Measurements from ENCODE around the gene RNF225. TPM values are rescaled to one million over a fixed set of nuclear protein-coding genes. Genes with fewer than 3 reads are reported as not detected.
"Not testable (repeated sequence)": the region's sequence is repeated elsewhere in the genome, so short reads cannot be mapped to it uniquely, and the experiment has no call there.

RNF225 gene
- total RNA-seq, 2 experiments from 2014 or later = 0.32 TPM; not detected in 1

GRCh38 chr19:58368561-58369360 lies 26.7 kb upstream of the RNF225 start:
- H3K9me3 Mint-ChIP-seq = no peaks in the 10 kb centered on the region
- H3K36me3 Mint-ChIP-seq (ENCODE audit: low read depth) = no peaks in the 10 kb centered on the region
- intact Hi-C loops (cut with micrococcal nuclease) = no loop called here
- H3K27me3 Mint-ChIP-seq (ENCODE audit: low read depth) = no peaks in the 10 kb centered on the region
- no peaks in the 10 kb centered on the region for H3K4me1 Mint-ChIP-seq (ENCODE audit: low read depth)
- H3K4me3 Mint-ChIP-seq = no peak overlapping the region
- CTCF ChIA-PET = no interaction called here
- DNase-seq = no peak
- H3K27ac Mint-ChIP-seq = no peak overlapping the region

DNA sequence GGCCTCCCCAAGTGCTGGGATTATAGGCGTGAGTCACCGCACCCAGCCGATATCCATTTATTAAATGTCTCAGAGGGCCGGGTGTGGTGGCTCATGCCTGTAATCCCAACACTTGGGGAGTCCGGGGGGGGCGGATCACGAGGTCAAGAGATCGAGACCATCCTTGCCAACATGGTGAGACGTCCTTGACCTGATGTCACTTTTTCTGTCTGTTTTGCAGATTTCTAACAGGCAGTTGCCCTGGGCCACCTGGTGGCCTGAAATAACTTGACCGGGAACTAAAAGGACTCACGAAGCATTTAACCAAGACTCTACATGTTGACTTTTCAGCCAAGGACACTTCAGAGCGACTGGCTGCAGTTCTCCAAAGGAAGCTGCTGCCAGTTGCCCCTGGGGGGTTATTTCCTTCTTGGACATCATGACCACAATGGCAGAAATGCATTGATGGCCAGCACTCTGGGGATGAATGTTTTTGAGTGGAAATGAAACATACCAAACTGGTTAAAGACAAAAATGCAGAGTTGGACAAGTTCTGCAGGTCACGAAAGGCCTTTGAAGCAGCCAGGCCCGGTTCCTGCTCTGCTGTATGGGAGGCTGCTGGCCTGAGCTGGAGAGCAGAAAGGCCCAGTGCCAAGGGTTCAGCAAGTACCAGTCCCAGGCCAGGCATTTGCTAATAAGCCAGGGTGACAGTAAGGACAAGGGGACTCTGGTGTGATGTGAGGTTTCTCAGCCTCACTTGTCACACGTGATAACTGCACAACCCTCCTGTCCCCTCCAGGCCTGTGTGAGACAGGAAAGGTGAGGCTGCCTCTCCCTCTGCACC lies 22.9 kb upstream of the RNF225 start:
- H3K36me3 Mint-ChIP-seq (ENCODE audit: low read depth) = no peaks in the 10 kb centered on the region
- no peaks in the 10 kb centered on the region for H3K27me3 Mint-ChIP-seq (ENCODE audit: low read depth)
- intact Hi-C loops (cut with micrococcal nuclease) = no loop called here
- CTCF ChIA-PET = no interaction called here
- no peak overlapping the region for H3K4me3 Mint-ChIP-seq
- no peak overlapping the region for H3K27ac Mint-ChIP-seq
- H3K9me3 Mint-ChIP-seq = no peaks in the 10 kb centered on the region
- DNase-seq = no peak
- H3K4me1 Mint-ChIP-seq (ENCODE audit: low read depth) = peaks cover 2% of the 10 kb centered on the region

DNA sequence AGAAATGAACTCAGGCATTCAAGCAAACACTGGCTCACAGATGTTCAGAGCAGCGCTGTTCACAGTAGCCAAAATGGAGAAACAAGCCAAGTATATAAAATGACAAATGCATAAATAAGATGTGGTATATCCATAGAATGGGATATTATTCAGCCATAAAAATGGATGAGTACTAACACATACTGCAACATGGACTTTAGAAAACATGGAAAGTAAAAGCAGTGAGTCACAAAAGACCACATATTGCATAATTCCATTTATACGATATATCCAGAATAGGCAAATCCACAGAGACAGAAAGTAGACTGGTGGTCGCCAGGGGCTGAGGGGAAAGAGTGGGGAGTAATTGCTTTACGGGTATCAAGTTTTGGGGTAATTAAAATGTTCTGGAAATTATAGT lies 21.3 kb upstream of the RNF225 start:
- peaks cover 2% of the 10 kb centered on the region for H3K4me1 Mint-ChIP-seq (ENCODE audit: low read depth)
- H3K27ac Mint-ChIP-seq = no peak overlapping the region
- intact Hi-C loops (cut with micrococcal nuclease) = no loop called here
- H3K4me3 Mint-ChIP-seq = no peak overlapping the region
- H3K27me3 Mint-ChIP-seq (ENCODE audit: low read depth) = no peaks in the 10 kb centered on the region
- CTCF ChIA-PET = no interaction called here
- no peak for DNase-seq
- no peaks in the 10 kb centered on the region for H3K36me3 Mint-ChIP-seq (ENCODE audit: low read depth)
- no peaks in the 10 kb centered on the region for H3K9me3 Mint-ChIP-seq

- H3K27me3 Mint-ChIP-seq (ENCODE audit: low read depth); H3K4me3 Mint-ChIP-seq; H3K9me3 Mint-ChIP-seq; H3K36me3 Mint-ChIP-seq (ENCODE audit: low read depth); DNase-seq; H3K27ac Mint-ChIP-seq; CTCF ChIA-PET; intact Hi-C loops (cut with micrococcal nuclease): not testable (repeated sequence)
- peaks cover 12% of the 10 kb centered on the region for H3K4me1 Mint-ChIP-seq (ENCODE audit: low read depth)
These were observed 18.7 kb upstream of the RNF225 start for GRCh38 chr19:58376724-58377123.

DNA sequence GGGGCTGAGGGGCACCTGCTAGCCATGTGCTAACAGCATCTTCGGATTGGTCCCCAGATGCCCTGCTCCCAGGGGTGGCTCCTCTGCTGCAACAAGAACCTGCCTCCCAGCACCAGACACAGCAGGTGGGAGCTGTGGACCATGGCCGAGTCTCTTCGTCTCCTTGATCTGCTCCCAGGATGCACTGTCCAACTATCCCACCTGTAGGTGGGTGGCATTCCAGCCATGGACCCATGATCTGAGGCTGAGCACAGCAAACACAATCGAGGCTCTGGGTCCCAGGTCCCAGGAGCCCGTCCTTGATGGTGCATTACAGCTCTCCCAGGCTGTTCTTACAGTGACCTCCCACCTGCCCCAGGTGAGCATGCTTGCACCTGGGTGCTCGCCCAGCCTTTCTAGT lies 16.2 kb upstream of the RNF225 start:
- Mint-ChIP-seq H3K9me3 (no peaks in the 10 kb centered on the region), H3K4me3 (peak overlapping the region; percentile 86), H3K27ac (peak overlapping the region; percentile 90), H3K27me3 (ENCODE audit: low read depth) (no peaks in the 10 kb centered on the region), H3K36me3 (ENCODE audit: low read depth) (no peaks in the 10 kb centered on the region), H3K4me1 (ENCODE audit: low read depth) (peaks cover 15% of the 10 kb centered on the region)
- intact Hi-C loops (cut with micrococcal nuclease) = no loop called here
- DNase-seq = no peak
- CTCF ChIA-PET = no interaction called here

DNA sequence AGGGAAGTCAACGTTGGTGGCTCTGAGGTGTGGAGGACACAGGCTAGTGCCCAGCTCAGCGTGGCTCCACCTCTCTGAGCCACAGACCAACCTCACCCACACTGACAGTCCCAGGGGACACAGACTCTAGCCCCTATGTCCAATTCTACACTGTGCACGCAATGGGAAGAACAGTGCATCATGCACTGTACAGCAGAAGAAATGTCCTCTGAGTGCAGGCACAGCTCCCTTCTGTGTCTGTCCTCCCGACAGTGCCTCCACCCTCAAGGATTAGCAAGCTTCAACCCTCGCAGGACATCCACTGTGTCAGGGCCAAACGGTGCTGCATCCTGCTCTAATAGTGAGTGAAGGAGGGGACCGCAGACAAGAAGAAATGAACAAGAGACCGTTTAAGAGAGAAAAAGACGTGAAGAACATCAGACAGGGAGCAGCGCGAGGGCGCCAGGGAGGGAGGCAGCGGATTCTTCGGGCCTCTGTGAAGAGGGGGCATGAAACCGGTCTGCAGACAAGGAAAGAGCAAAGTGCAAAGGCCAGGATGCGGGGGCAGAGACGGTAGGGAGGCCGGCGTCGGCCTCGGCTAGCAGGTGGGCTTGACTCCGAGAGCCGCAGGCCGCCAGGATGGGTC lies 15.3 kb upstream of the RNF225 start:
- Mint-ChIP-seq H3K4me1 (ENCODE audit: low read depth) (peaks cover 14% of the 10 kb centered on the region), H3K36me3 (ENCODE audit: low read depth) (no peaks in the 10 kb centered on the region), H3K4me3 (peak overlapping the region; percentile 86), H3K27ac (peak overlapping the region; percentile 90), H3K9me3 (no peaks in the 10 kb centered on the region), H3K27me3 (ENCODE audit: low read depth) (no peaks in the 10 kb centered on the region)
- intact Hi-C loops (cut with micrococcal nuclease) = loop anchor here (1.0 to 10.0 kb wide), 3 partner anchors 87 to 282 kb away; partner anchors contain the start of genes ZNF324, ZNF544 and ZSCAN18
- CTCF ChIA-PET = interaction anchor here (0.6 kb wide), 1 partner anchor 152 kb away, joined by 3 read pairs; no protein-coding TSS in a partner anchor
- DNase-seq = no peak

DNA sequence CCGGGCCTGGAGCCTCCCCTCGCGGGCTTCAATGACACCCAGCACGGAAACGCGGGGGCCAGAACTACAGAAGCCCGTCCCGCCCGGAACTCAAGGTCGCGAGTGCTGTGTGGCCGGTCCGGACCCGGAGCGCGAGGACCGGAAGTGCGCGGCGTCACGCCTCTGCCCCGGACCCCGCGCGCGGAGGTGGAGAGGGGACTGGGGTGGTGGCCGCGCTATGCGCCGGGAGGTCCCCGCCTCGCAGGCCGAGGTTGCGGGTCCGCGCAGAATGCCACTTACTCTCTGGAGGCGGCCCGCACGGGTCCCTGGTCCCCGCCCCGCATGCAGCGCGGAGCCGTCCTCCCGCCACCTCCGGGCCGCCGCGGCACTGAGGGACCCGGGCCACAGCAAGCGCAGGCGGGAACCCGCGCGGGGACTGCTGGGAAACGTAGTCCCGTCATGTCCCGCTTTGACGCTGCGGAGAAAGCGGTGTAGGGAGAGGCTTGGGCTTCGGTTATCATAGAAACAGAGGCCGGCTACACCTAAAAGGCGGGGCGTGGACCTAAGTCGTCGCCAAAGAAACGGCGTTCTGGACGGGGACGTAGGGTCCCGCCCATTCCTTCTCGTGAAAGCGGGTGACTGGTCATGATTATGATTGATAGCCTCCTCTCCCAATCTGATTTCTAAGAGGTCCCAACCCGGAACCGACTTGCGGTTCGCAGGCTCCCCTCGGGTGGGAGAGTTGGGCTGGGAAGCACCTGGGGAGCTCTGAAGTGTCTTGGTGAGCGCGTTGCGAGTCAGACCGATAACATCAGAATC lies 14.6 kb upstream of the RNF225 start, which contains the start of gene ZNF837:
Gene ZNF837 (minus strand): TSS at position 369 of the 798 bp plus-strand sequence. CDS start 11,698 bp downstream, outside the sequence.
- peaks cover 20% of the 10 kb centered on the region for H3K4me1 Mint-ChIP-seq (ENCODE audit: low read depth)
- CTCF ChIA-PET = no interaction called here

GRCh38 chr19:58381460-58382212 lies 13.8 kb upstream of the RNF225 start:
- DNase-seq = no peak
- H3K4me1 Mint-ChIP-seq (ENCODE audit: low read depth) = peaks cover 20% of the 10 kb centered on the region
- no peaks in the 10 kb centered on the region for H3K27me3 Mint-ChIP-seq (ENCODE audit: low read depth)
- H3K27ac Mint-ChIP-seq = peak overlapping the region; percentile 84
- H3K9me3 Mint-ChIP-seq = no peaks in the 10 kb centered on the region
- CTCF ChIA-PET = no interaction called here
- intact Hi-C loops (cut with micrococcal nuclease) = loop anchor here (1.0 to 10.0 kb wide), 13 partner anchors 19 to 198 kb away; partner anchors contain the start of genes ERVK3-1, ZNF132, ZNF274 and ZNF324
- H3K4me3 Mint-ChIP-seq = peak overlapping the region; percentile 86
- H3K36me3 Mint-ChIP-seq (ENCODE audit: low read depth) = peaks cover 1% of the 10 kb centered on the region

More for the DNA sequence above, 14.6 kb upstream of the RNF225 start, which contains the start of gene ZNF837:
- Mint-ChIP-seq H3K9me3 (no peaks in the 10 kb centered on the region), H3K4me3 (peak within 1 kb of the TSS; percentile 86), H3K27ac (peak within 1 kb of the TSS; percentile 90), H3K36me3 (ENCODE audit: low read depth) (peaks cover 1% of the 10 kb centered on the region), H3K27me3 (ENCODE audit: low read depth) (no peaks in the 10 kb centered on the region)
- intact Hi-C loops (cut with micrococcal nuclease) = loop anchor here (1.0 to 10.0 kb wide), 14 partner anchors 19 to 283 kb away; partner anchors contain the start of genes ERVK3-1, ZNF132, ZNF274 and ZNF324
- peak; percentile 99 for DNase-seq

GRCh38 chr19:58382997-58383603 lies 12.4 kb upstream of the RNF225 start:
- intact Hi-C loops (cut with micrococcal nuclease) = loop anchor here (10.0 kb wide), 1 partner anchor 158 kb away; the partner anchor contains the start of gene ZNF544
- H3K36me3 Mint-ChIP-seq (ENCODE audit: low read depth) = peaks cover 14% of the 10 kb centered on the region
- CTCF ChIA-PET = no interaction called here
- DNase-seq = no peak
- H3K9me3 Mint-ChIP-seq = no peaks in the 10 kb centered on the region
- H3K4me3 Mint-ChIP-seq = no peak overlapping the region
- H3K4me1 Mint-ChIP-seq (ENCODE audit: low read depth) = peaks cover 24% of the 10 kb centered on the region
- no peak overlapping the region for H3K27ac Mint-ChIP-seq
- no peaks in the 10 kb centered on the region for H3K27me3 Mint-ChIP-seq (ENCODE audit: low read depth)

DNA sequence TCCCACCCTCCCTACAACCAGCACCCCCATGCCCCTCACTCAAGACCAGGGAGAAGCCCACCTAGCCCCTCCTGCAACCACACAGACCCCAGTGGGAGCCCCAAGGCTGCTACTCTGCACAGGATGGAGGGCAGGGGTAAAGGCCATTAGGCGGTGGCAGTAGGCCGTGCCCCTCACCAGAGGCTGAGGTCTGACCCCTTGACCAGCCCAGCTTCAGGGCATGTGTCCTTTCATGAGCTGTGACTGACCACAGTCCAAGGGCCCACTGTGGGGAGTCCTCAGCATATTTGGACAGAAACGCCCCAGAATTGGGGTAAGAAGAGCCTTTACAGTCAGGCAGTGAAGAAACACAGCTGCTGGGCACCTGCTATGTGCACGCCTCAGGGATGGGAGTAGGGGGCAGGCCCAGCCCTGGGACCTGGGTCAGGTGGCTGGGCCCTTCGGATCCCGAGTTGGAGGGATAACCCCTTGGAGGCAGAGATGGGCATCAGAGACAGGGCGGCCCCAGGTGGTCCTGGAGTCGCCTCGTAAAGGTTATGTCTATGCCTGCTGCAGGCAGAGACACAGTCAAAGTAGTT lies 10.1 kb upstream of the RNF225 start:
- Mint-ChIP-seq H3K36me3 (ENCODE audit: low read depth) (peaks cover 27% of the 10 kb centered on the region), H3K27ac (peak overlapping the region; percentile 96), H3K4me1 (ENCODE audit: low read depth) (peaks cover 28% of the 10 kb centered on the region), H3K4me3 (peak overlapping the region; percentile 91), H3K27me3 (ENCODE audit: low read depth) (no peaks in the 10 kb centered on the region), H3K9me3 (no peaks in the 10 kb centered on the region)
- no peak for DNase-seq
- CTCF ChIA-PET = no interaction called here
- intact Hi-C loops (cut with micrococcal nuclease) = loop anchor here (10.0 kb wide), 1 partner anchor 161 kb away; the partner anchor contains the start of gene ZNF544

Measured in activated naive CD4-positive, alpha-beta T cell treated with anti-CD3 and anti-CD28 coated beads for 36 hours (primary cell).